Fibroblast of the conjunctiva (primary cell): ENCODE data around the gene MAPKAP1.

ENCODE experiments used
- DNase-seq: peaks from one replicate; pipeline ENCODE4 v3.0.0-alpha.2; 2010; ENCODE audit warnings: low read depth

The MAPKAP1 gene

DNA sequence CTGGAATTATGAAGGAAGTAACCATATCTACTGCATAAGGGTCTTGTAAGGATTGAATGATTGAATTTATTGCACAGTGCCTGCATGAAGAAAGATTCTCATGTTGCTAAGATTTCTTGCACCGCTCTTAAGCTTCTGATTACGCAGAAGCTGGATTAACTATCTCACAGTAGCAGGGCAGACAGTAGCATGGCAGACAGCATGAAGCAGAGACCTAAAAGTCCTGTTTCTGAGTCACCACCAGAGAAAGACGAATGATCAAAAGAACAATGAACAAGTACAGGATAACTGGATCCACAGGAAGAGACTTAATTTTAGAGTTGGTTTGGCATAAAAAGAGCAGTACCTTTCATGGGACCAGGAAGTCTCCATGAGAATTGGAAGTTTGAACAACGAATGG lies 142.4 kb downstream of the MAPKAP1 start:
- DNase-seq = no peak

DNA sequence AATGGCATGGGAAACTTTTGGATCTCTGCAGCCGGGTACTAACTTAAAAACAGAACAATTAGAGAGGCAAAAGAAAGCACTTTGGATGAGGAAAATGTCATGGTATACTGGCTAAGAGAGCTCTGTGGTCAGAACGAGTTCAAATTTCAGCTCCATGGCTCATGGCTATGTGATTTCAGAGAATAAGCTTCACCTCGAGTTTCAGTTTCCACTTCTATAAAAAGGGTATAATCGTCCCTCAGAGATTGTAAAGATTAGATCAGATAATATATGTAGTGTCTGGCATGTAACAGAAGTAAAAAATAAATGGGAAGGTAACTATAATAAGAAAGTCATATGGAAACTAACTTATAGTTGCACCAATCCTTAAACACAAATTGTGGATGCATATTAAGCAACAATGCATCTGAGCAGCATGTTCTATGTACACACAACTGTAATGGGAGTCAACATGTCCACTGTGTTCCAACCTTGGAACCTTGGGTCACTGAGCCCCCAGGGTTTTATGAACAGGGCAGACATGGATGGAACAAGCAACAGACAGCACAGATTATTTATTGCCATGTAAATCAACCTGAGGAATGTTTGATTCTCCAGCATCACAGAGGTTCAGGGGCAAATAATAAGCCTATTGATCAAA lies 145.4 kb downstream of the MAPKAP1 start:
- no peak for DNase-seq

DNA sequence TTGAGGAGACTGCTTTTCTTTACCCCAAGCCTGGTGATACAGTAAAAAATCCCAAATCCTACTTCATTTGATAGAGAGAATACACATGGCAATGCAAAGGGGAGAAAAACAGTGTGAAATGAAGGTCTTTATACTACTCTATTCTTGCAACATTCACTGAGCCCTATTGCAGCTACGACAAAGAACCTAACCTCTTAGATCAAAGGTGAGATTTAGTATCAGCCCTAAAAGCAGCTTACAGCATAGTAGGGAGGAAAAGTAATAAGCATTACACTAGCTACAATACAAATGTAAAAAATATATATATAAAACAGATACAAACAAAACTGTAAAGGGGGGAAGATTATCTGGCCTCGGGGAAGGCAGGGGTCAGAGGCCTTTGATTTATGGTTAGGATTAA lies 147.1 kb downstream of the MAPKAP1 start:
- no peak for DNase-seq

DNA sequence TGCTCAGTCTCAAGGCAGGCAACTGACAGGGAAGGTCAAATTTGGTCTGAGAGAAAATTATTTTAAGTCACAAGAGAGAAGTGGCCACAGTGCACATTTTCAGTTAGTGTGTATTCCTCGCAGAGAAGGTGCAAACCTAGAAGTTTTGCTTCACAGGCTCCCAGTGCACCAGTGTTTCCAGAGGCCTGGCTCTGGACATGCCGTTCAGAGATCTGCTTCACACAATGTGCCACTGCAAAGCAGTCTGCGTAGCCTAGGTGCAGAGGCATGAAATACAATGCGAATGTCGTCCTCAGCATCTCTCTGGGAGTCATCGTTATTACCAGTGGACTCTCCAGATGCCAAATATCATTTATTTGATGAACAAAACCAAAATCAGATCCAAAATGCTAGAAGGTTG lies 147.8 kb downstream of the MAPKAP1 start:
- DNase-seq = no peak

DNA sequence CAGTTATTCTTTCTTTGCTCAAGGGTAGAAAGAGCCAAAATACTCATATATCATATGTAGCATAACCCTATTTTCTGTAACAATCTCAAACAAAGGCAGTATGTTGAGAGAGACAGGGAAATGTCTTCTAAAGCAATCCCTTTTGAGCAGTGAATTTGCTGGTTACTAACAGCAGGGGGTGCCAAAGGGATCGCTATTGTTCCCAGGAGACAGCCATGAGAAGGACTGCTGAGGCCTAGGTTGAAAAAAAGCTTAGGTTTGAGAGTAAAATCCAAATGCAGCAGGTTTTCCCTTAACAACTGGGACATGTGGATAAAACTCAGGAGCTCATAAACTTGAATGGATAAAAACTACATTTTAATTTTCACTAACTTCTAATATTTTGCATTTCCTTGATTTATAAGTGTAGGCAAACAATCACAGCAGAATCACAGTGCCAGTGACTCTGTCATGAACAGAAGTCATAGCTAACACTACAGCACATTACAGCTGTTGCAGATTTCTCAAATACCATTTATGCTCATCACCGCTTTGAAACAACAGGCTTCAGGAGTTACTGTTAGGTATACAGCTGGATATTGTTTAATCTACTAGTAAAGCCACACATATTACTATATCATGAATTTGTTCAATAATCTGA lies 148.4 kb downstream of the MAPKAP1 start:
- peak; percentile 74 for DNase-seq

DNA sequence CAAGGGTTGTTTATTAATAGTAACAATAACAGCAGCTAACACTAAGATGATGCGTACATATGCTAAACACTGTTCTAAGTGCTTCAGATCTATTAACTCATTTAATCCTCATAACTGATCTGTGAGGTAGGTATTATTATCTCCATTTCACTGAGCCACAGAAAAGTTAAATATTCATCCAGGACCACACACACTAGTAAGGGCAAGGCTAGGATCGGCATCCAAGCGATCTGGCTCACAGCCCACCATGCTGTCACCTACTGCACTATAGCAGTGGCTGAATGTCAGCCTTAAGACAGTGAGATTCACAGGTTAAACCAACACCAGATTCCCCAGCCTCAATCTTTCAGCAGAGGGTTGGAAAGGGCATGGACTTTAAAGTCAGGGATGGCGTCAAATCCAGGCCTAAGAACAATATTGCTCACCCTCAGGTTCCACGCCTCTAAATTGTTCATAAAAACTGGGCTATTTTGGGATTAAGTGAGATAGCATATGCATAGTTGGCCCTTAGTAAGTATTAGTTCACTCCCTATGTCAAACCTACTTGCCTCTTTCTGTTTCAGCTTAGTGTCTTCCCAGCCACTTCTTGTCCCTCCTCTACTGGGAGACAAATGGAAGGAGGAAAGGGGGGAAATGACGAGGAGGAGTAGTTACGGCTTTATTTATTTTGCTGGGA lies 150.8 kb downstream of the MAPKAP1 start:
- DNase-seq = no peak

DNA sequence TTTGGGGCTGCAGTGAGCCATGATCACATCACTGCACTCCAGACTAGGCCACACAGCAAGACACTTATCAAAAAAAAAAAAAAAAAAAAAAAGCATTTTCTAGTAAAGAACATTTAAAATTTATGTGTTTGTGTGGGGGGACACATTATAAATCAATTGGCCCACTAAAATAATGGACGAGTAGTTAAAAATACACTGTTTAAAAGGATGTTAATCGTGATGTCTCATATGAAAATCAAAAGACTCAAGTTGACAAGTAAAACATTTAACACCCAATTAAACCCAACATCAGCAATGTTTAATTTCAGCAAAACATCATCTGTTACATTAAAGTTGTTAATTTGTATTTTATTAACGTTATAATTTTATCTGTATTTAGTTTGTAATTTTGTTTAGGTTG lies 152.3 kb downstream of the MAPKAP1 start:
- DNase-seq = no peak

DNA sequence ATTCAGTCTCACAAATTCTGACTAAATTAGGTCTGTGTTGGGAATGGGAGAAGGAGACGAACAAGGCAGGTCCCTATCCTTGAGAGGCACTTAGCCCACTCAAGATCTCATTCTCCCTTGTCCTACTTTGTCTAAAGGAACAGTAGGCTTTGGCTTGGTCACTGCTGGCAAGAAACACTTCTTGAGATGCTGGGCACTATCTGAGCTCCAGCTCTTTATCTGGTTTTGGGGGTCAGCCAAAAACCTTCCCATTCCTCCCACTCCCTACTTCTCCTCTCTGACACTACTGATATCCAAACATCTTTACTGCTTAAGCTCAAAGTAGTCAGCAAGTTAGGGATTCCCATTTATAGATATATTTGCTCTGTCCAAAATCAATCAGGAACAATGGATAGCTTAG lies 155.2 kb downstream of the MAPKAP1 start:
- DNase-seq = no peak

DNA sequence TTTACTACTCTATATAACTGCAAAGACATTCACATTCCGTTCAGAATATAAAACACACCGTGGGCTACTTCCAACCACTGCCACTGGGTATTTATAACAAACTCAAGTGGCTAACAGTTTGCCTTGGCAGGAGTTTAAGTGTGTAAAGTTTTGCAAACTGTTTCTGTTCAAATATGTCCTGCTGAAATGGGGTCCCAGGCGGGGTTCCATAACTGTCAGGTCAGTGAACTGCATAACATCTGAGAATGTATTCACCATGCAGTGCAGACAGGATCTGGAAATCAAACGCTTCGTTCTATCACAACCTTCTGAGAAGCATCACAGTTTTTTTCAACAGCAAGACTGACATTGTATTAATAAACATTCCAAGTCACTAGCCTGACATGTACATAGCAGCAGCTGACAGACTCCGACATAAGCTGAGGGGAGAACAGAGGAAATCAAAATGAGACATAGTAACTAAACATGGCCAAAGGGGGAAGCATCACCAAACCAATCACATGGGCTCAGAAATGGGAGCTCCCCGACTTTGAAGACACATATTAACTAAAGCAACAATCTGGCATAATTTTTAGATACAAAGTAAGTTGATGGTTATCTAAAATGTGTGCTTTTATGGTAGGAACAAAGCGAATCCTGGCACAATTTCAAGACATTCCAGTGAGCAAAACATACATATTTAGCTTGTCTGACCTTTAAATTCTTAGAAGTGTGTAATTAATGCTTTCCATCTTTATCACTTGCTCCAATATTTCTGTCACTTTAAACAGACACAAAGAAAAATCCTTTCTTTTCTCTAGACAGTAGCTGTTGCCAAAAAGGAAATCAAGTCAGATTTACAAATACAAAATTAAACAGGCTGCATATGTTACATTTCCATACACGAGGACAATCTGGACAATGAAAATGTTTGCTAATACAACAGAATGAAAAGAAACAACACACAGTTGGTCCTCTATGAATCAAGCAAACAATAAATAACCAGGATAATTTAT lies 156.8 kb downstream of the MAPKAP1 start:
- no peak for DNase-seq

DNA sequence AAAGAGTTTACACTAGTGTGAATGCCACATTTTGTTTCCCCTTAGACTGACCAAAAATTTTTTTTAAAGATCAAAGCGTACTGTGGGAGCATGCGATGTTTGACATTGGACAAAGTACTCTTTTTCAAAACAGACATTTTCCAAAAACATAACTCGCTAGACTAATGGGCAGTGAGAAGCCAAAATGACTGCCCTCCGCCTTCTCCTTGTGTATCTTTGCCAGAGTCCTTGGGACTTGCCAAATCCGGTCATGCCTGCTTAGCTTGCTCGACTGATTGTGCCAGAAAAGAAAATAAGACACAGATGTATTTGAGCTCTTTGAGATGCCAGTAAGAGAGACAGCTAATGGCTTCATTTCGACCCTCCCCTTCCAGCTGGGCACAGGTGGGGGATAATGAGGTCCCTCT lies 157.5 kb downstream of the MAPKAP1 start:
- DNase-seq = peak; percentile 70

DNA sequence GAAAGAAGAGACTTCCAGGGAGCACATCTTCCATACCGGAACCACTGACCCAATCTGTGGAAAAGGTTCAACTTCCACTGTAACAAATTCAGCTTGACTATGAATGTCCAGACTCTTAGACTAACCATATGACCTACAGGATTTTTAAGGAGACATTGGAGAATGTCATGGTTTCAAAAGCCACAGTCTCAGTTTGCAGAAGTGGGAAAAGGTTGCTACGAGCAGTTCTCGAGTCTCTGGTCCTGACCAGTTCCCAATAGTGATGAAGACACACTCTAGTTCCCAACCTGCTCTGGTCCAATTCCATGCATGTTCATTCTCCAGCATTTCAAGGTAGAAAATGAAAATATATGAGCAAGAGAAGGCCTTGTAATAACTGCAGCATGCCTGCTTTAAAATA lies 158.0 kb downstream of the MAPKAP1 start:
- DNase-seq = no peak

DNA sequence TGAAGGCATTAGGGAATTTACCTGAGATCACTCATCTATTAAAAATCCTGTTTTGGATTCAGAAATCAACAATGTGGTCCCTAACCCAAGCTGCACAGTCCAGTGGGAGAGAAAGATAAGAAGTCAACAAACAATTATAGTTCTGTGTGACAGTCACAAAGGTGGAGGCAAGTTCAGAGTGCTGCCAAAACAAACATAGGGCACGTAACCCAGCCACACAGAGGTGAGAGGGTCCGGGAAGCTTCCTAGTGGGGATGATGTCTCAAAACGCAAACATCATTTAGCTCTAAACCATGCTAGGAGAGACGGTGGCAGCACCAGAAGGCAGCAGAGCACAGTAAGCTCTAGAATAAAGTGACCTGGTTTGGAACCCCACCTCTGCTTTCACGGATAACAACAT lies 158.9 kb downstream of the MAPKAP1 start:
- no peak for DNase-seq

DNA sequence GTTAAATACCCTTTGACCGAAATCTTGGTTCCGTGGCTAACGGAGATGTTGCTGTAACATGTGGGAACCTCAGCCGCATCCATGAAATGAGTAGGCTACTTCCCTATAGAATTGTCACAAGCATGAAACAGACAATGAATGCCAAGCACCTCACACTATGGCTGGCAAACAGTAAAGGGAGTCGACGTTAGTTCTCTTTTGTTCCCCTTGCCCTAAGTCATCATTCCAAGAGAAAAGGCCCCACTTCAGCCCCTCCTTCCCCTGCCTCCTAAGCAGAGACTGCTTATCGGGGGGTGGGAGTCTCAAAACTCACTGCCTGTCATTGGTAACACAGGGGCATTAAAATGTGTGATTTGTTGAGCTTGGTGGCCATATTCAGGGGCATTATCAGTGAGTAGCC lies 159.6 kb downstream of the MAPKAP1 start:
- DNase-seq = no peak

DNA sequence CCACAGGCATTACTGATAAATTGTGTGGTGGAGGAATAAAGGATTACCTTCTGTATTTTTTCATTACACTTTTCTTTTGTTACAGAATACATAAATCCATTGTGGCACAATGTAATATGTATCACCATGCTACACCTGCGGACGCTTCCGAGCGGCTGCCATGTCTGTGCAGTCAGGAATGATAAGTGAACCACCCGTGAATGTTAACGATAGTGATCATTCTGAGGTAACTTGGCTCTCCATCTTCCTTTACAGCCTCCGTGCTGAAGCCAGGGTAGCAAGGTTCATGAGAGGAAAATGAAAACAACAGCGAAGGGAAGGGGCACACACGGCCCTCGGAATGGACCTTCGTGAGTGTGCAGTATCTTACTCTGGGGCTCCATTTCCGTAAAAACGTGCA lies 161.2 kb downstream of the MAPKAP1 start:
- DNase-seq = no peak

DNA sequence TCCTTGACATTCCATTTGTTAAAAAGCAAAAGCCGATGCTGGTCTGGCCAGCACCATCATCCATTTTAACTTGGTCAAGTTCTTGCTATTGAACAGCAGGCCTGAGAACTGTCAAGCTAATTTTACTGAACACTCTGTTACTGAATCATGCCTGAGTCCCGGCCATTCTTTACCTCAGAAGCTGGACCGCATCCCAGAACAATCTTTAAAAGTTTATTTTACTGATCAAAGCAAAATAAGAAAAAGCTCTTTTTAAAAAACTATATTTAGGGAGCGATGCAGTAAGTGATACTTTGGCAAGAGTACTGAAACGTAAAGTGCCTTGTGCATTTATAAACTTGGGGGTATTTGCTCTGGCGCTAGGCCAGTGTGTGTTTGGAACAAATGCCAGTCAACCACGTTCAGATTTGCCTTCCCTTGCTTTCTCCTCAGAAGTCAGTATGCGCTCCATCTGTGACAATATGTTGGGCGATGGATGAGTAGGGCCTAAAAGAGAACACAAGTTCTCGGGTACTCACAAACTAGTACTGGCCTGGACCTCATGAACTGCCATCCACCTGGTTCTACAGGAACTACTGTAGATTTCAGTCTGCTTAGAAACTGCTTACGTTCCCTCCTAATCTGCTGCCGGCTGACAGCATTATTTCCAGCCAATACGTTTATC lies 161.9 kb downstream of the MAPKAP1 start:
- DNase-seq = peak; percentile 70

DNA sequence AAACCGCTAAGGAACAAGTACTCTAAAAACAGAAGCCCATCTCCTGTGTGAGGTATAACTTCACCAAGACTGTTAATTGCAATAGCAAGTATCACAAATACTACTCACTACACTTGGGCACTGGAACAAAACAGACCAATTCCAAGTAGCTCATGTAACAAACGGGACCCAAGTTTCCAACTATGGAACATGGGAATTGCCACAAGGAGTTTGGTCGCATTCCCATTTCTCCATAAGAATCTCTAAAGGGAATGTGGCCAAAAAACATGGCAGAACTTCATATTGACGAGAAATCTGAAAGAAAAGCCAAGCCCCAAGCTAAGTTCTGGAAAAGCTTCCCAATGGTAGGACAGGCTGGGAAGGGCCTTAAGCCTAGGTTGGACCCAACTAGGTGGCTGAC lies 162.5 kb downstream of the MAPKAP1 start:
- DNase-seq = no peak

DNA sequence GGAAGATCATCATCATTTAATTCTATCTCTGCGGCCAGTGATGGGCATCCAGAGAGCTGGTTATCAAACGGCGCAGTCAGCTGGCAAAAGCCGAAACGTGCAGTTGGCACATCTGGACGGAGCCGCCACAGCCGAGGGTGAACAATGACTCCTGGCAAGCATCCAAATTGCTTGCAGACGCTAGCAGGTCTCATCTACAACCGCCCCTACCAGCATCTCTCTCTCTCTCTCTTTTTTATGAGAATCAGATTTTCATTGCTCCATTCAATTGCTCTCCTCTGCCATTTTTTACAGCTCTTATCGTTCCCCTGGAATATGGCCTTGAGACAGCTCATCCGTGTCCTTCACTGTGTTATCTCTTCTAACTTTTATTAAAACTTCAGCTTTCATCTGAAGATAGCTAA lies 165.2 kb downstream of the MAPKAP1 start:
- no peak for DNase-seq

DNA sequence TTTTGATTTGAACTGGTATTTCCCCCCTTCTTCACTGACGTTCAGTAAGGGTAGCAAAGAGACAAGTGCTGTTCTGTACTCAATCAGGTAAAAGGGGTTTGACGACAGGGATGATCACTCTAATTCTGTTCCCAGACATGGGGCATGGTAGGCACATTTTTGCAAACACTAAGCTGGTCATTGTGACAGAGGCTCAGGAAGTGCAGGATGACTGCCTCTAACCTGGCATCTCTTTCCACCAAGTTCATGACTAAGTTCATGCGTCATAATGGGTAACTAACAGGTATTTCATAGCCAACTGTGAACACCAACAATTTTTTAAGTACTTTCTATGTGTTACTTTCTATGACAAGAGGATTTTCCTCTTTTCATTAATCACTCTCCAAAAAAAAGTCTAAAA lies 166.5 kb downstream of the MAPKAP1 start:
- no peak for DNase-seq

DNA sequence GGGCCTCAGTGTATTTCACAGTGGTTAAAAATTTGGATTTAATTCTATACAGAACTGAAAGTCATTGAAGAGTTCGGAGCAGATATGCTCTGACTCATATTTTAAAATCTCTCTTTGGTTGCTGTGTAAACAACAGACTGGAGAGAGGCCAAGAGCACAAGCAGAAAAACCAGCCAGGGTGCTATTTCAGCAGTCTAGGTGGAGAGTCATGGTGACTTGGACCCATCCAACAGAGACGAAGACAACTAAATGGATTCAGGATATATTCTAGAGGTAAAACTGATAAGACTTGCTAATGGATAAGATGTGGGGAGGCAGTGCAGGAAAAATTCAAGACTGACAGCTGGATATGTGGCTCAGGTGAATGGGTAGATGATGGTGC lies 168.9 kb downstream of the MAPKAP1 start:
- DNase-seq = peak; percentile 79

DNA sequence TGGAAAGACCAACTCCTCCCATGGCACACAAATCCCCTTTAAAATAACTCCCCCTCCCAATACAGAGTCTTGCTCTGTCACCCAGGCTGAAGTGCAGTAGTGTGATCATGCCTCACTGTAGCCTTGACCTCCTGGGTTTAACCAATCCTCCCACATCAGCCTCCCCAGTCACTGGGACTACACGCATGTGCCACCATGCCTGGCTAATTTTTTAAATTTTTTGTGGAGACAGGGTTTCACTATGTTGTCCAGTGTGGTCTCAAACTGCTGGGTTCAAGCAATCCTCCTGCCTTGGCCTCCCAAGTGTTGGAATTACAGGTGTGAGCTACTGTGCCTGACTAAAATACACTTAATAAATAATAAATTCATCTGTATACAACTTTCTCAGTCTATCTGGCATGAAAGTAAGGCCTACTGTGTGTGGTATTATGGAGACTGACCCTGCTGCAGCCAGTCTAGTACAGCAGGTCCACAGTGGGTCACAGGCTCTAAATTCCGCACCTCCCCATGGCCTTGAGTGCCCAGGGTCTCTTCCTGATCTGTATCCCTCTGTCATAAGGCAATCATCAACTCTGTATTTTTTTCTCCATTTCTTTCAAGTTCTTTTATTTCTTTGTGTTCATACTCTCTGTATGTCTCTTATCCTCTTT lies 169.4 kb downstream of the MAPKAP1 start:
- DNase-seq = no peak

DNA sequence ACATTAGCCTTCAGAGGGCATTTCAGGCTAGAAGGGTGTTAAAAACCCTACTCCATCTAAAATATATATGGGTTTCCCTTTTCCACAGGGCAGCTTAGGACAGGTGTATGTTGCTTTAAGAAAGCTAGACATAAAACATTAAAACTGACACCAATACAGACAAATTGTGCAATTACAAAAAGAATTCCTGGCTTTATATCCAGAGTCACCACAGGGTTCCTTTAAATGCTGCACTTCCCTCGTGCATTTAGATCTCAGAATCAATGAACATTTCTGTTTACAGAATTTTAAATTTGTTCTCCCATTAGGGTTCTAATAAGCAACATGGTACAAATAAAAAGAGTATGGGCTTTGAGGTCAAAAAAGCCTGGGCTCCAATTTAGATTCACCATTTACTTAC lies 170.2 kb downstream of the MAPKAP1 start:
- no peak for DNase-seq
